NCI-H146 (cell line): Measurements from ENCODE around the gene TNNI2.

Experiments
- DNase-seq: peaks from one replicate; lab custom pipeline; 2025; lab: John Stamatoyannopoulos, UW

Gene TNNI2

DNA sequence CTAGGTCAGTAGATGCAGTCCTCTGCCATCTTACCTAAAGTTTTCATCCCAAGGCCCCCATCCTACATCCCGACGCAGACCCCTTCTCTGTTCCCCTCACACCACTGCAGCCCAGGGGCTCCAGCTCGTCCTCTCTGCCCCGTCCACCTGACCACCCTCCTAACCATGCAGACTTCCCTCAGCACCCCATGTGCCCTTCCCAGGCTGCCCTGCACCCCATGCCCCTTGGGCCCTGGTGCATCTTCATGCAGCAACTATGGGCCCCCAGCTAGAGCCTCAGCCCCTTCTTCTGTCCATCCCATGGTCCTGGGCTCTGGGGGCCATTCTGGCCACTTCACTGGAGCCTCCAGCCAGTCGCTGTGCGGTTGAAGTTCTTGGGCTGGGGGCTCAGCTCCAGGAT lies 50.0 kb downstream of the TNNI2 start:
- no peak for DNase-seq

DNA sequence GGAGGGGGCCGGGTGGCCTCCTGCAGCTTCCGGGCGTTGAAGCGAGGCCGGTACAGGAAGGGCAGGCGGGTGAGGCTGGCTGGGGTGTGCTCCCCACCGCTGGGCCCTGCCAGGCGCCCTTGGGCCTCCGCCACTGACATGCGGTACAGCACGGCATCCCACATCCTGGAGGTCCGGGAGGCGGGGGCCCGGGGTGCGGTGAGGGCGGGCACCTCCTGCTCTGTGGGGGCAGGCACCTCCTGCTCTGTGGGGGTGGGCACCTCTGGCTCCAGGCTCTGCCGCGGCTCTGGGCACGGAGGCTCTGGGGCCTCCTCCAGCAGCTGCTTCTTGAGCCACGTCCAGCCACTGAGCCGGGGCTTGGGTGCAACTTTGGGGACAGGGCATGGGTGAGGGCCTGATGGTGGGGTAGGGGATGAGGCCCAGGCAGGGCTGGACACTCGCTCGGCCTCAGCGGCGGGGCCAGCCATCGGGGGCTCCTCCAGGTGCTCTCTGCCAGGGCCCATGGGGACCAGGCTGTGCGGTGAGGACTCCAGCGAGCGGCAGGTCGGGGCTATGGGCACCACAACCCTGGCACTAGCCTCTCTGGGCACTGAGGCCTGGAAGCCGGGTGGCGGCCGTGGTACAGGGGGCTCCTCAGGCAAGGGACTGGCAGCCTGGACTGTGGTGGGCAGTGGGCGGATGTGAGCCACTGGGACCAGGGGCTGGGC lies 50.6 kb downstream of the TNNI2 start:
- DNase-seq = no peak

DNA sequence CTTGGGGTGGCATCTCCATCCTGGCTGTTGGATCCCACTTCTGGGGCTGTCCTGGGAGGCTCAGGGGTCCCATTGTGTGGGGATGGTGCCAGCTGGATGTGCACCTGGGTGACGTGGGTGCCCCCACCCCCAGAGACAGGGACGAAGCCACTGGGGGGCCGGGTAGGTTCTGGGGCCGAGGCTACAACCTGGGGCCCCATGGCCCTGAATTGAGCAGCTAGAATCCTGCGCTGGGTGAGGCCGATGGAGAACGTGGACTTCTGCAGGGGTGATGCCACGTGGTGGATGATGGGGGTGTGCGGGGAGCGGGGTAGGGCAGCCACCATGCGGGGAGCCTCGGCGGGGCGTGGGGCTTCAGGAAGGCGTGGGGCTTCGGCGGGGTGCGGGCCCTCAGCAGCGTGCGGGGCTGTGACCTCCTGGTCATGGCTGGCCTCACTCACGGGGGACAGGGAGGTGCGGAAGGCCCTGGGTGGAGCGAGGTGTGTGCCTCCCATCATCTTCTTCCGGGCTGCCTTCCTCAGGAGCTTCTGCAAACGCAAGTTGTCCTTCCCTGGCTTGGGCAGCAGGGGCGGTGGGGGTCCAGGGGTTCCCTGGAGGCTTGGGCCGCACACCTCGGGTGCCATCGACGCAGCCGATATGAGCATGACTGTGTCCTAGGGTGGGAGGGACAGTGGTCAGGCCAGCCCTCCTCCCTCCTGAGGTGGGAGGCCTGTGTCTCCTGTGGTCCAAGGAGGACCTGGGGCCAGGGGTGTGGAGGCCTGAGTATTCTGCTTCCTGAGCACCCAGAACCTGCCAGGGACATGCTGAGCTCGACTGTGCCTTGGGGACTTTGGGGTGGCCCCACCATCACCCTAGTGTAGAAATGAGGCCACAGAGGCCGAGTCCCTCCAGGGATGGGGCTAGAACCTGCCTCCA lies 51.4 kb downstream of the TNNI2 start:
- no peak for DNase-seq
